H9 (cell line): ENCODE results near the gene NPRL2. TPM values are rescaled to one million over a fixed set of nuclear protein-coding genes. Genes with fewer than 3 reads are reported as not detected.

ENCODE experiments used
- DNase-seq: peaks from one replicate; pipeline ENCODE4 v3.0.0-alpha.2; 2017
- H2AFZ ChIP-seq: one replicate; pipeline ENCODE4 v1.6.1; 2013; ENCODE audit warnings: mild to moderate bottlenecking, low read length, control low read depth, moderate library complexity
- H2AK5ac ChIP-seq: 2 replicates; pipeline ENCODE4 v1.6.1; 2013; ENCODE audit warnings: low read length, control low read depth, mixed read lengths; ENCODE audit not compliant: insufficient read length
- H2BK120ac ChIP-seq: one replicate; pipeline ENCODE4 v1.6.1; 2013; ENCODE audit warnings: low read depth, mild to moderate bottlenecking, low read length, control low read depth, inconsistent platforms; ENCODE audit not compliant: poor library complexity, severe bottlenecking
- H2BK12ac ChIP-seq: 2 replicates; pipeline ENCODE4 v1.6.1; 2013; ENCODE audit warnings: low read length, control low read depth, mixed read lengths, low read depth; ENCODE audit not compliant: insufficient read length
- H2BK15ac ChIP-seq: 2 replicates; pipeline ENCODE4 v1.6.1; 2013; ENCODE audit warnings: low read depth, low read length, control low read depth
- H2BK20ac ChIP-seq: one replicate; pipeline ENCODE4 v1.6.1; 2013; ENCODE audit warnings: low read depth, mild to moderate bottlenecking, low read length, control low read depth, inconsistent platforms; ENCODE audit not compliant: poor library complexity, severe bottlenecking
- H2BK5ac ChIP-seq: 2 replicates; pipeline ENCODE4 v1.6.1; 2013; ENCODE audit warnings: low read length, control low read depth, mixed read lengths; ENCODE audit not compliant: insufficient read length
- H3K14ac ChIP-seq: 2 replicates; pipeline ENCODE4 v1.6.1; 2013; ENCODE audit warnings: low read length, control low read depth; ENCODE audit not compliant: insufficient read depth
- H3K18ac ChIP-seq: 2 replicates; pipeline ENCODE4 v1.6.1; 2013; ENCODE audit warnings: low read depth, mild to moderate bottlenecking, mixed read lengths, low read length, control low read depth; ENCODE audit not compliant: insufficient read length
- H3K23ac ChIP-seq: 2 replicates; pipeline ENCODE4 v1.6.1; 2013; ENCODE audit warnings: low read length, control low read depth, mixed read lengths, low read depth; ENCODE audit not compliant: insufficient read length
- H3K23me2 ChIP-seq: 2 replicates; pipeline ENCODE4 v1.6.1; 2013; ENCODE audit warnings: low read depth, mild to moderate bottlenecking, mixed read lengths, low read length, control low read depth; ENCODE audit not compliant: insufficient read length, poor library complexity, severe bottlenecking
- H3K27ac ChIP-seq: 2 replicates; pipeline ENCODE4 v1.5.1; 2013; ENCODE audit warnings: low read length, control low read depth, mixed read lengths, low read depth; ENCODE audit not compliant: insufficient read length
- H3K27me3 ChIP-seq: 2 replicates; pipeline ENCODE4 v1.6.1; 2013; ENCODE audit warnings: low read length, control low read depth, inconsistent platforms; ENCODE audit not compliant: insufficient read depth
- H3K4ac ChIP-seq: 2 replicates; pipeline ENCODE4 v1.6.1; 2013; ENCODE audit warnings: low read depth, mild to moderate bottlenecking, control low read depth, inconsistent platforms, low read length, moderate library complexity
- H3K4me1 ChIP-seq: 2 replicates; pipeline ENCODE4 v1.6.1; 2013; ENCODE audit warnings: low read length, control low read depth, inconsistent platforms; ENCODE audit not compliant: insufficient read depth
- H3K4me2 ChIP-seq: 2 replicates; pipeline ENCODE4 v1.6.1; 2013; ENCODE audit warnings: low read length, control low read depth, mixed read lengths; ENCODE audit not compliant: insufficient read length, insufficient read depth
- H3K56ac ChIP-seq: 2 replicates; pipeline ENCODE4 v1.6.1; 2013; ENCODE audit warnings: low read depth, mild to moderate bottlenecking, mixed read lengths, low read length, control low read depth; ENCODE audit not compliant: insufficient read length
- H3K79me1 ChIP-seq: 2 replicates; pipeline ENCODE4 v1.6.1; 2013; ENCODE audit warnings: low read depth, mild to moderate bottlenecking, moderate library complexity, low read length, control low read depth, inconsistent platforms; ENCODE audit not compliant: insufficient read depth, poor library complexity, severe bottlenecking
- H3K79me2 ChIP-seq: 2 replicates; pipeline ENCODE4 v1.6.1; 2013; ENCODE audit warnings: low read length, control low read depth, inconsistent platforms; ENCODE audit not compliant: insufficient read depth
- H3K9ac ChIP-seq: 2 replicates; pipeline ENCODE4 v1.6.1; 2013; ENCODE audit warnings: low read length, control low read depth, mixed read lengths; ENCODE audit not compliant: insufficient read length; ENCODE audit errors: extremely low read depth
- H3K9me3 ChIP-seq: one replicate; pipeline ENCODE4 v1.6.1; 2013; ENCODE audit warnings: low read depth, low read length, inconsistent platforms; ENCODE audit not compliant: control insufficient read depth
- H3T11ph ChIP-seq: one replicate; pipeline ENCODE4 v1.6.1; 2013; ENCODE audit warnings: mild to moderate bottlenecking, low read length, control low read depth, inconsistent platforms
- H4K20me1 ChIP-seq: one replicate; pipeline ENCODE4 v1.6.1; 2013; ENCODE audit not compliant: control insufficient read depth, insufficient read length, insufficient read depth
- H4K5ac ChIP-seq: 2 replicates; pipeline ENCODE4 v1.6.1; 2013; ENCODE audit warnings: low read depth, mild to moderate bottlenecking, mixed read lengths, low read length, control low read depth; ENCODE audit not compliant: insufficient read length
- H4K8ac ChIP-seq: replicated peaks from 2 replicates; pipeline ENCODE4 v1.6.1; 2013; ENCODE audit warnings: low read length, control low read depth, mixed read lengths, low read depth; ENCODE audit not compliant: insufficient read length
- H4K91ac ChIP-seq: 2 replicates; pipeline ENCODE4 v1.6.1; 2013; ENCODE audit warnings: low read depth, mild to moderate bottlenecking, moderate library complexity, mixed read lengths, low read length, control low read depth; ENCODE audit not compliant: insufficient read length
- H3K27ac Mint-ChIP-seq, 3 experiments: 2 replicates in 2 of 3; 3 replicates in 1 of 3; pipeline ENCODE4 v1.8.0; 2020 to 2021; ENCODE audit warnings: mixed read lengths in 3 of 3, mild to moderate bottlenecking in 1 of 3, moderate library complexity in 1 of 3
- H3K27me3 Mint-ChIP-seq: 2 replicates; pipeline ENCODE4 v1.8.0; 2021; ENCODE audit warnings: low read depth, mild to moderate bottlenecking, moderate library complexity, mixed read lengths
- H3K36me3 Mint-ChIP-seq, 3 experiments: 2 replicates in 2 of 3; 3 replicates in 1 of 3; pipeline ENCODE4 v1.8.0; 2020 to 2021; ENCODE audit warnings: low read depth in 3 of 3, mixed read lengths in 3 of 3; ENCODE audit not compliant: insufficient read depth in 1 of 3
- H3K4me1 Mint-ChIP-seq, 2 experiments: 2 replicates each; pipeline ENCODE4 v1.8.0; 2020; ENCODE audit warnings: mixed read lengths in 2 of 2
- H3K4me3 Mint-ChIP-seq, 2 experiments: 2 replicates in 1 of 2; 3 replicates in 1 of 2; pipeline ENCODE4 v1.8.0; 2020 to 2021; ENCODE audit warnings: mild to moderate bottlenecking in 2 of 2, mixed read lengths in 2 of 2, moderate library complexity in 1 of 2
- H3K9me3 Mint-ChIP-seq, 2 experiments: 2 replicates in 1 of 2; 3 replicates in 1 of 2; pipeline ENCODE4 v1.8.0; 2020; ENCODE audit warnings: mild to moderate bottlenecking in 2 of 2, mixed read lengths in 2 of 2, moderate library complexity in 1 of 2
- CTCF ChIP-seq: fragments of 200-600 bp; sonication (generic); conservative IDR thresholded peaks from 3 replicates; pipeline ENCODE4 v1.8.0; 2021; ENCODE audit warnings: antibody characterized with exemption, mild to moderate bottlenecking
- WGBS: extraction: QIAGEN DNeasy Blood & Tissue Kit; methylation state at CpG from one replicate; pipeline ENCODE4 v1.1.7; 2013; ENCODE audit warnings: missing lambda C conversion rate, low lambda C conversion rate, mixed read lengths; ENCODE audit not compliant: insufficient read length; ENCODE audit errors: extremely low coverage; 5-methylcytosine and 5-hydroxymethylcytosine counted together
- total RNA-seq: library from RNA; stranded (reverse); gene quantifications from 2 replicates; pipeline ENCODE4 v1.2.1, GENCODE V29; 2021

NPRL2 gene
- total RNA-seq, 1 experiment from 2014 or later: 23.4 TPM

- peaks cover 9 to 21% of the 10 kb centered on the region in 2 experiments; a peak in 3 of 4 replicates for H3K4me1 Mint-ChIP-seq
- Histone ChIP-seq H2BK15ac (no peak overlapping the region), H3K9ac (no peak overlapping the region), H3K79me2 (no peaks in the 10 kb centered on the region), H2BK5ac (no peak overlapping the region), H2AFZ (no peak overlapping the region), H3K27me3 (no peaks in the 10 kb centered on the region), H3K23ac (no peak overlapping the region), H2BK12ac (no peak overlapping the region), H3K23me2 (no peaks in the 10 kb centered on the region), H3K9me3 (no peaks in the 10 kb centered on the region), H4K5ac (no peak overlapping the region), H2BK20ac (no peak overlapping the region), H3K79me1 (no peaks in the 10 kb centered on the region), H3K27ac (no peak overlapping the region), H3K4ac (no peak overlapping the region), H3K4me1 (no peaks in the 10 kb centered on the region), H2AK5ac (no peak overlapping the region), H2BK120ac (no peak overlapping the region), H3K4me2 (no peak overlapping the region), H3T11ph (no peak overlapping the region), H4K8ac (no peak overlapping the region), H4K91ac (no peak overlapping the region), H4K20me1 (no peaks in the 10 kb centered on the region), H3K56ac (no peak overlapping the region), H3K18ac (no peak overlapping the region), H3K14ac (no peak overlapping the region; the same call in 1 of the 2 replicates)
- no peaks in the 10 kb centered on the region for H3K9me3 Mint-ChIP-seq
- H3K27ac Mint-ChIP-seq: no peak overlapping the region; a peak in 1 of 7 replicates
- peaks cover 0 to 4% (median 0%) of the 10 kb centered on the region in 3 experiments; a peak in 1 of 7 replicates for H3K36me3 Mint-ChIP-seq
- DNase-seq: no peak
- no CpG with 5 or more reads among the region's 17 CpGs for WGBS
- TF ChIP-seq CTCF: no peak
- no peak overlapping the region for H3K4me3 Mint-ChIP-seq
- peaks cover 5% of the 10 kb centered on the region for H3K27me3 Mint-ChIP-seq
Observed at GRCh38 chr3:50380405-50381085, 30.0 kb upstream of the NPRL2 start.
